SK-N-SH (cell line): Measurements from ENCODE around the gene PRKCD.

ENCODE experiments used
- ELF1 ChIP-seq: IDR thresholded peaks from 2 replicates; pipeline ENCODE4 v1.4.0; 2012
- EP300 ChIP-seq, 2 experiments: IDR thresholded peaks; 2 replicates each; pipeline versions ENCODE4 v1.4.0 to v1.6.1; 2012; ENCODE audit warnings: borderline replicate concordance in 1 of 2, low read depth in 1 of 2, low read length in 1 of 2
- EZH2phosphoT487 ChIP-seq: fragments of 200-600 bp; sonication (generic); IDR thresholded peaks from 2 replicates; pipeline ENCODE4 v1.6.1; 2017; ENCODE audit warnings: low read depth, mixed run types, mild to moderate bottlenecking, antibody characterized with exemption, moderate library complexity, borderline replicate concordance
- FOXM1 ChIP-seq: IDR thresholded peaks from 2 replicates; pipeline ENCODE4 v1.4.0; 2012; ENCODE audit warnings: low read depth, mild to moderate bottlenecking
- NRF1 ChIP-seq: IDR thresholded peaks from 2 replicates; pipeline ENCODE4 v1.6.1; 2012; ENCODE audit warnings: low read depth, mild to moderate bottlenecking, low read length
- POLR2AphosphoS5 ChIP-seq: IDR thresholded peaks from 2 replicates; pipeline ENCODE4 v1.6.1; 2012; ENCODE audit warnings: low read depth, low read length
- RFX5 ChIP-seq: IDR thresholded peaks from 2 replicates; pipeline ENCODE4 v1.6.1; 2012; ENCODE audit warnings: mild to moderate bottlenecking, improper control_type of control experiment, low read length
- RXRA ChIP-seq: IDR thresholded peaks from 2 replicates; pipeline ENCODE4 v1.4.0; 2012; ENCODE audit warnings: low read depth, mild to moderate bottlenecking, borderline replicate concordance
- TEAD4 ChIP-seq: IDR thresholded peaks from 2 replicates; pipeline ENCODE4 v1.4.0; 2012; ENCODE audit warnings: mild to moderate bottlenecking, borderline replicate concordance; ENCODE audit not compliant: insufficient read depth
- TF ChIP-seq, protein P1 (sequence below): fragments of 200-600 bp; sonication (generic); IDR thresholded peaks from 2 replicates; pipeline ENCODE4 v1.6.1; 2017; ENCODE audit warnings: antibody characterized with exemption, mild to moderate bottlenecking, moderate library complexity
- TF ChIP-seq, protein P2 (sequence below): IDR thresholded peaks from 2 replicates; pipeline ENCODE4 v1.6.1; 2012; ENCODE audit warnings: mild to moderate bottlenecking, low read depth, low read length, moderate library complexity
- TF ChIP-seq, protein P3 (sequence below): IDR thresholded peaks from 2 replicates; pipeline ENCODE4 v1.4.0; 2012; ENCODE audit warnings: low read depth, borderline replicate concordance
- TF ChIP-seq, protein P4 (sequence below): IDR thresholded peaks from 2 replicates; pipeline ENCODE4 v1.4.0; 2012; ENCODE audit warnings: low read depth

DNA sequence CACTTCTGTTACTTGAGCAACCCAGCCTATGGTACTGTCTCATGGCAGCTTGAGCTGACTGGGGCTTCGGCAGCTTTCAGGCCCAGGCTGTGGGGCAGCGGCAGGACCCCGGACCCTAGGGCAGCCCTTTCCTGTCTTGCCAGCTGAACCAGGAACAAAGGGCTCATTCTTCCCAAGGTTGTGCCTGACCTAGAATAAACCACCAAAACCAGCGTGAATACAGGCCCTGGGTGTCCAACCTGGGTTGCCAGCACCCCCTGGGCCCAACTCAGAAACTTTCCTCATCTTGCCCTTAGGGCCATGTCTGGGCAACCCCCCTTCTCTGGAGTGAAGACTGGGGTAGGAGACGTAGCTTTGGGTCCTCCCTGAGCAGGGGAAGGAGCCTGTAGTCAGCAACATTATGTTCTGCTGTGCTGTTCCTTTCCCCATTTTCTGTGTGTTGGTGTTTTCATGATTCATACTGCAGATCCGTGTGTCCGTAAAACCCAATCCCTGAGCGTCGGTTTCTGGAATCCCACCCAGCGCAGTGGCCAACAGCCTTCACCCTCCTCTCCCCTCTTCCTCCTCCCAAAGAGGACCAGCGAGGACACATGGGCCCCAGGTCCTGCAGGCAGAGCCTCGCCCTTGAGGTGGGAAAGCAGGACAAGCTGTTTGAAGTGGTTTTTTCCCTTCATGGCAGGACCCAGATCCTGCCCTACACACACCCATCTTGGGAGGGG, 61.3 kb downstream of the PRKCD start:
- TF ChIP-seq, protein P1, sequence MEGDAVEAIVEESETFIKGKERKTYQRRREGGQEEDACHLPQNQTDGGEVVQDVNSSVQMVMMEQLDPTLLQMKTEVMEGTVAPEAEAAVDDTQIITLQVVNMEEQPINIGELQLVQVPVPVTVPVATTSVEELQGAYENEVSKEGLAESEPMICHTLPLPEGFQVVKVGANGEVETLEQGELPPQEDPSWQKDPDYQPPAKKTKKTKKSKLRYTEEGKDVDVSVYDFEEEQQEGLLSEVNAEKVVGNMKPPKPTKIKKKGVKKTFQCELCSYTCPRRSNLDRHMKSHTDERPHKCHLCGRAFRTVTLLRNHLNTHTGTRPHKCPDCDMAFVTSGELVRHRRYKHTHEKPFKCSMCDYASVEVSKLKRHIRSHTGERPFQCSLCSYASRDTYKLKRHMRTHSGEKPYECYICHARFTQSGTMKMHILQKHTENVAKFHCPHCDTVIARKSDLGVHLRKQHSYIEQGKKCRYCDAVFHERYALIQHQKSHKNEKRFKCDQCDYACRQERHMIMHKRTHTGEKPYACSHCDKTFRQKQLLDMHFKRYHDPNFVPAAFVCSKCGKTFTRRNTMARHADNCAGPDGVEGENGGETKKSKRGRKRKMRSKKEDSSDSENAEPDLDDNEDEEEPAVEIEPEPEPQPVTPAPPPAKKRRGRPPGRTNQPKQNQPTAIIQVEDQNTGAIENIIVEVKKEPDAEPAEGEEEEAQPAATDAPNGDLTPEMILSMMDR = no peak
- no peak for TF ChIP-seq POLR2AphosphoS5
- TF ChIP-seq, protein P2, sequence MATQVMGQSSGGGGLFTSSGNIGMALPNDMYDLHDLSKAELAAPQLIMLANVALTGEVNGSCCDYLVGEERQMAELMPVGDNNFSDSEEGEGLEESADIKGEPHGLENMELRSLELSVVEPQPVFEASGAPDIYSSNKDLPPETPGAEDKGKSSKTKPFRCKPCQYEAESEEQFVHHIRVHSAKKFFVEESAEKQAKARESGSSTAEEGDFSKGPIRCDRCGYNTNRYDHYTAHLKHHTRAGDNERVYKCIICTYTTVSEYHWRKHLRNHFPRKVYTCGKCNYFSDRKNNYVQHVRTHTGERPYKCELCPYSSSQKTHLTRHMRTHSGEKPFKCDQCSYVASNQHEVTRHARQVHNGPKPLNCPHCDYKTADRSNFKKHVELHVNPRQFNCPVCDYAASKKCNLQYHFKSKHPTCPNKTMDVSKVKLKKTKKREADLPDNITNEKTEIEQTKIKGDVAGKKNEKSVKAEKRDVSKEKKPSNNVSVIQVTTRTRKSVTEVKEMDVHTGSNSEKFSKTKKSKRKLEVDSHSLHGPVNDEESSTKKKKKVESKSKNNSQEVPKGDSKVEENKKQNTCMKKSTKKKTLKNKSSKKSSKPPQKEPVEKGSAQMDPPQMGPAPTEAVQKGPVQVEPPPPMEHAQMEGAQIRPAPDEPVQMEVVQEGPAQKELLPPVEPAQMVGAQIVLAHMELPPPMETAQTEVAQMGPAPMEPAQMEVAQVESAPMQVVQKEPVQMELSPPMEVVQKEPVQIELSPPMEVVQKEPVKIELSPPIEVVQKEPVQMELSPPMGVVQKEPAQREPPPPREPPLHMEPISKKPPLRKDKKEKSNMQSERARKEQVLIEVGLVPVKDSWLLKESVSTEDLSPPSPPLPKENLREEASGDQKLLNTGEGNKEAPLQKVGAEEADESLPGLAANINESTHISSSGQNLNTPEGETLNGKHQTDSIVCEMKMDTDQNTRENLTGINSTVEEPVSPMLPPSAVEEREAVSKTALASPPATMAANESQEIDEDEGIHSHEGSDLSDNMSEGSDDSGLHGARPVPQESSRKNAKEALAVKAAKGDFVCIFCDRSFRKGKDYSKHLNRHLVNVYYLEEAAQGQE = no peak
- TF ChIP-seq EP300 (IDR thresholded peaks at IDR 0.05; ENCODE audit: borderline replicate concordance in 1 of 2, low read depth in 1 of 2, low read length in 1 of 2) = no peak
- no peak for TF ChIP-seq EZH2phosphoT487
- TF ChIP-seq, protein P3, sequence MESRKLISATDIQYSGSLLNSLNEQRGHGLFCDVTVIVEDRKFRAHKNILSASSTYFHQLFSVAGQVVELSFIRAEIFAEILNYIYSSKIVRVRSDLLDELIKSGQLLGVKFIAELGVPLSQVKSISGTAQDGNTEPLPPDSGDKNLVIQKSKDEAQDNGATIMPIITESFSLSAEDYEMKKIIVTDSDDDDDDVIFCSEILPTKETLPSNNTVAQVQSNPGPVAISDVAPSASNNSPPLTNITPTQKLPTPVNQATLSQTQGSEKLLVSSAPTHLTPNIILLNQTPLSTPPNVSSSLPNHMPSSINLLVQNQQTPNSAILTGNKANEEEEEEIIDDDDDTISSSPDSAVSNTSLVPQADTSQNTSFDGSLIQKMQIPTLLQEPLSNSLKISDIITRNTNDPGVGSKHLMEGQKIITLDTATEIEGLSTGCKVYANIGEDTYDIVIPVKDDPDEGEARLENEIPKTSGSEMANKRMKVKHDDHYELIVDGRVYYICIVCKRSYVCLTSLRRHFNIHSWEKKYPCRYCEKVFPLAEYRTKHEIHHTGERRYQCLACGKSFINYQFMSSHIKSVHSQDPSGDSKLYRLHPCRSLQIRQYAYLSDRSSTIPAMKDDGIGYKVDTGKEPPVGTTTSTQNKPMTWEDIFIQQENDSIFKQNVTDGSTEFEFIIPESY = no peak
- no peak for TF ChIP-seq RXRA
- TF ChIP-seq, protein P4, sequence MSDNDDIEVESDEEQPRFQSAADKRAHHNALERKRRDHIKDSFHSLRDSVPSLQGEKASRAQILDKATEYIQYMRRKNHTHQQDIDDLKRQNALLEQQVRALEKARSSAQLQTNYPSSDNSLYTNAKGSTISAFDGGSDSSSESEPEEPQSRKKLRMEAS = no peak
- TF ChIP-seq TEAD4 = no peak
- TF ChIP-seq ELF1 = no peak
- no peak for TF ChIP-seq NRF1
- TF ChIP-seq FOXM1 = no peak
- TF ChIP-seq RFX5 = no peak
